ENCODE data around the gene POC5.
"Not testable (repeated sequence)": the region's sequence is repeated elsewhere in the genome, so short reads cannot be mapped to it uniquely, and the experiment has no call there.

Gene POC5

GRCh38 chr5:75717082-75717922 lies at the start of gene POC5:
POC5 (minus strand) TSS chr5:75717437; CDS start chr5:75712937, 4,500 bp downstream.
- DNase-seq, result peak; percentile 97 to 98 (median 97)

GRCh38 chr5:75758116-75758515 lies 40.9 kb upstream of the POC5 start:
- DNase-seq, result no peak

- DNase-seq, result no peak
Measured at GRCh38 chr5:75756981-75757380, 39.7 kb upstream of the POC5 start.

GRCh38 chr5:75756211-75756610 lies 39.0 kb upstream of the POC5 start:
- DNase-seq, result no peak

- no peak for DNase-seq
Measured at GRCh38 chr5:75753182-75753581, 35.9 kb upstream of the POC5 start.

GRCh38 chr5:75744355-75744754 lies 27.1 kb upstream of the POC5 start:
- DNase-seq, result no peak

GRCh38 chr5:75736273-75736672 lies 19.0 kb upstream of the POC5 start:
- DNase-seq, result no peak

- DNase-seq, result peak in 2 of 6 experiments; percentile 2 to 10
Measured at GRCh38 chr5:75734913-75735789, 17.9 kb upstream of the POC5 start.

- no peak for DNase-seq
Measured at GRCh38 chr5:75733767-75734166, 16.5 kb upstream of the POC5 start.

GRCh38 chr5:75731515-75731914 lies 14.3 kb upstream of the POC5 start:
- not testable (repeated sequence) for DNase-seq

- no peak for DNase-seq
Measured at GRCh38 chr5:75729321-75729720, 12.1 kb upstream of the POC5 start.

GRCh38 chr5:75727931-75728330 lies 10.7 kb upstream of the POC5 start:
- DNase-seq, result no peak

- DNase-seq, result not testable (repeated sequence)
Measured at GRCh38 chr5:75726224-75726623, 9.0 kb upstream of the POC5 start.

- no peak for DNase-seq
Measured at GRCh38 chr5:75723378-75723777, 6.1 kb upstream of the POC5 start.

- no peak for DNase-seq
Measured at GRCh38 chr5:75721573-75721972, 4.3 kb upstream of the POC5 start.

- DNase-seq, result no peak
Measured at GRCh38 chr5:75720882-75721281, 3.6 kb upstream of the POC5 start.

- DNase-seq, result no peak
Measured at GRCh38 chr5:75716715-75717081, 539 bp downstream of the POC5 start.

GRCh38 chr5:75712091-75712490 lies 5.1 kb downstream of the POC5 start:
- no peak for DNase-seq

GRCh38 chr5:75711151-75711550 lies 6.1 kb downstream of the POC5 start:
- no peak for DNase-seq

- no peak for DNase-seq
Measured at GRCh38 chr5:75710637-75711036, 6.6 kb downstream of the POC5 start.

- no peak for DNase-seq
Measured at GRCh38 chr5:75707911-75708509, 9.2 kb downstream of the POC5 start.

GRCh38 chr5:75706775-75707174 lies 10.5 kb downstream of the POC5 start:
- DNase-seq, result no peak

GRCh38 chr5:75706016-75706415 lies 11.2 kb downstream of the POC5 start:
- DNase-seq, result no peak

- DNase-seq, result no peak
Measured at GRCh38 chr5:75701856-75702255, 15.4 kb downstream of the POC5 start.

Data from stimulated activated naive CD4-positive, alpha-beta T cell (primary cell).